SK-N-SH treated with all-trans-retinoic acid at 6 μM for 48 hours (cell line): Measurements from ENCODE around the gene TRIM15.
A peak's percentile ranks its signal among the peaks of the same experiment; 100 is the strongest.

Experiments
- ATAC-seq: fragments of 200-7000 bp; cut with Tn5 transposase; 3 replicates; pipeline ENCODE4 v1.9.1; 2020; ENCODE audit warnings: mild to moderate bottlenecking, moderate library complexity
- ARNTL ChIP-seq: fragments of 450-650 bp; formaldehyde crosslinking; IDR thresholded peaks from 2 replicates; pipeline ENCODE4 v1.5.0; 2020; ENCODE audit warnings: low read depth, mild to moderate bottlenecking, moderate library complexity, borderline replicate concordance
- CSDC2 ChIP-seq: fragments of 250-450 bp; sonication (Bioruptor Pico); IDR thresholded peaks from 2 replicates; pipeline ENCODE4 v1.5.0; 2020; ENCODE audit warnings: mild to moderate bottlenecking, moderate library complexity
- ESRRG ChIP-seq: fragments of 250-450 bp; sonication (Bioruptor Pico); IDR thresholded peaks from 2 replicates; pipeline ENCODE4 v1.6.1; 2021; ENCODE audit warnings: mild to moderate bottlenecking
- GLIS3 ChIP-seq: fragments of 250-450 bp; sonication (Bioruptor Pico); IDR thresholded peaks from 2 replicates; pipeline ENCODE4 v1.5.0; 2020; ENCODE audit warnings: mild to moderate bottlenecking, moderate library complexity
- ISL1 ChIP-seq: fragments of 250-450 bp; sonication (Bioruptor Pico); IDR thresholded peaks from 2 replicates; pipeline ENCODE4 v2.1.2; 2022; ENCODE audit warnings: mild to moderate bottlenecking, moderate library complexity
- OSR1 ChIP-seq: fragments of 250-450 bp; sonication (Bioruptor Pico); IDR thresholded peaks from 2 replicates; pipeline ENCODE4 v1.8.0; 2022; ENCODE audit warnings: moderate library complexity, mild to moderate bottlenecking, inconsistent platforms
- PPARA ChIP-seq: fragments of 250-450 bp; sonication (Bioruptor Pico); IDR thresholded peaks from 2 replicates; pipeline ENCODE4 v1.5.0; 2020; ENCODE audit warnings: mild to moderate bottlenecking, borderline replicate concordance
- RARB ChIP-seq: fragments of 250-450 bp; sonication (Bioruptor Pico); IDR thresholded peaks from 2 replicates; pipeline ENCODE4 v1.8.0; 2021; ENCODE audit warnings: mild to moderate bottlenecking, moderate library complexity
- SNAI2 ChIP-seq: fragments of 250-450 bp; sonication (Bioruptor Pico); IDR thresholded peaks from 2 replicates; pipeline ENCODE4 v1.5.0; 2020; ENCODE audit warnings: mild to moderate bottlenecking, moderate library complexity
- TCF4 ChIP-seq: fragments of 250-450 bp; sonication (Bioruptor Pico); IDR thresholded peaks from 2 replicates; pipeline ENCODE4 v1.8.0; 2021; ENCODE audit warnings: mild to moderate bottlenecking, moderate library complexity, borderline replicate concordance
- TOX ChIP-seq: fragments of 250-450 bp; sonication (Bioruptor Pico); IDR thresholded peaks from 2 replicates; pipeline ENCODE4 v1.8.0; 2021; ENCODE audit warnings: mild to moderate bottlenecking, moderate library complexity, borderline replicate concordance
- ZC3H10 ChIP-seq: fragments of 250-450 bp; sonication (Bioruptor Pico); IDR thresholded peaks from 2 replicates; pipeline ENCODE4 v1.5.1; 2021; ENCODE audit warnings: mild to moderate bottlenecking, moderate library complexity
- ZFP3 ChIP-seq: fragments of 250-450 bp; sonication (Bioruptor Pico); IDR thresholded peaks from 2 replicates; pipeline ENCODE4 v1.5.0; 2020; ENCODE audit warnings: mild to moderate bottlenecking, moderate library complexity
- ZFP30 ChIP-seq: fragments of 450-650 bp; formaldehyde crosslinking; IDR thresholded peaks from 2 replicates; pipeline ENCODE4 v1.5.0; 2022; ENCODE audit warnings: mild to moderate bottlenecking, moderate library complexity
- ZNF565 ChIP-seq: fragments of 450-650 bp; formaldehyde crosslinking; conservative IDR thresholded peaks from 2 replicates; pipeline ENCODE4 v1.5.0; 2020; ENCODE audit warnings: low read depth, mild to moderate bottlenecking, moderate library complexity
- ZNF70 ChIP-seq: fragments of 450-650 bp; formaldehyde crosslinking; IDR thresholded peaks from 2 replicates; pipeline ENCODE4 v1.5.0; 2020; ENCODE audit warnings: mild to moderate bottlenecking, moderate library complexity
- ZNF8 ChIP-seq: fragments of 450-650 bp; formaldehyde crosslinking; IDR thresholded peaks from 2 replicates; pipeline ENCODE4 v1.5.0; 2020; ENCODE audit warnings: mild to moderate bottlenecking, moderate library complexity
- TF ChIP-seq, protein P1 (sequence below): fragments of 250-450 bp; sonication (Bioruptor Pico); IDR thresholded peaks from 2 replicates; pipeline ENCODE4 v1.8.0; 2021; ENCODE audit warnings: low read depth, mild to moderate bottlenecking, moderate library complexity, borderline replicate concordance
- TF ChIP-seq, protein P2 (sequence below): fragments of 250-450 bp; sonication (Bioruptor Pico); IDR thresholded peaks from 2 replicates; pipeline ENCODE4 v1.8.0; 2020; ENCODE audit warnings: mild to moderate bottlenecking, moderate library complexity, borderline replicate concordance
- TF ChIP-seq, protein P3 (sequence below): fragments of 250-450 bp; sonication (Bioruptor Pico); IDR thresholded peaks from 2 replicates; pipeline ENCODE4 v1.5.1; 2021; ENCODE audit warnings: mild to moderate bottlenecking, moderate library complexity
- TF ChIP-seq, protein P4 (sequence below): fragments of 250-450 bp; sonication (Bioruptor Pico); IDR thresholded peaks from 2 replicates; pipeline ENCODE4 v1.5.1; 2020; ENCODE audit warnings: low read depth, mild to moderate bottlenecking, moderate library complexity

TRIM15 gene

DNA sequence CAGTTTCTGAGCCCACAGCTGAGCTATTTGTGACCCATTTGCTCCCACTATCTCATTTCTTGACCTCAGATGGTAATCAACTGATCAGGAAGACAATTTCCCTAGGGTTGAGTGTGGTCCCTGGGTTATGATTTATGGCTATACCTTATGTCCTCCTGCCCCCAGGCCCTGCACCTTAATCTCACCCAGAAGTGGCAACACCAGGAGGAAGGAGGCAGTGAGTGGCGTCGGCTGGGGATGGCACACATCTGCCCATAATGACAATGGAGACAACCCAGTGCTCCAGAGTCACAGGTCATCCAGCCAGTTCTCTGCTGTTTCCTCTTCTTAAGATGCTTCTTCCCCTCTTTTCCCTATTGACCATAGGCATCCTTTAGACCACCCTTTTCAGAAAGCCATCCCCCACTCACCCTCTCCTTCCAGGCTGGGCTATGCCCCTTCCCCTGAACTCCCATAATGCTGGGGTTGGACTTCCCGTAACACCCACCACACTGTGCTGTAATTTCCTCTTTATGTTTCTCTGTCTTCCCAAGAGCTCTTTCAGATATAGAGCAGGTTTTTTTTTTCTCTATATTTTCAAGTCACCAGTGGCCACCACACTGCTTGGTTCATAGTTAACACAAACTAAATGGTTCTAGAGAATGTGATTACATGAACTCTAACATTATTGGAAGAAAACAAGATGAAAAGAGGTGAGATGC is 10.3 kb upstream of the TRIM15 start:
- ATAC-seq: no peak
- no peak for TF ChIP-seq TOX
- TF ChIP-seq, protein P1, sequence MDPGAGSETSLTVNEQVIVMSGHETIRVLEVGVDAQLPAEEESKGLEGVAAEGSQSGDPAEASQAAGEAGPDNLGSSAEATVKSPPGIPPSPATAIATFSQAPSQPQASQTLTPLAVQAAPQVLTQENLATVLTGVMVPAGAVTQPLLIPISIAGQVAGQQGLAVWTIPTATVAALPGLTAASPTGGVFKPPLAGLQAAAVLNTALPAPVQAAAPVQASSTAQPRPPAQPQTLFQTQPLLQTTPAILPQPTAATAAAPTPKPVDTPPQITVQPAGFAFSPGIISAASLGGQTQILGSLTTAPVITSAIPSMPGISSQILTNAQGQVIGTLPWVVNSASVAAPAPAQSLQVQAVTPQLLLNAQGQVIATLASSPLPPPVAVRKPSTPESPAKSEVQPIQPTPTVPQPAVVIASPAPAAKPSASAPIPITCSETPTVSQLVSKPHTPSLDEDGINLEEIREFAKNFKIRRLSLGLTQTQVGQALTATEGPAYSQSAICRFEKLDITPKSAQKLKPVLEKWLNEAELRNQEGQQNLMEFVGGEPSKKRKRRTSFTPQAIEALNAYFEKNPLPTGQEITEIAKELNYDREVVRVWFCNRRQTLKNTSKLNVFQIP (CRISPR knock-in tag): no peak
- TF ChIP-seq ISL1 (CRISPR knock-in tag): no peak
- TF ChIP-seq RARB (CRISPR knock-in tag): no peak
- TF ChIP-seq, protein P2, sequence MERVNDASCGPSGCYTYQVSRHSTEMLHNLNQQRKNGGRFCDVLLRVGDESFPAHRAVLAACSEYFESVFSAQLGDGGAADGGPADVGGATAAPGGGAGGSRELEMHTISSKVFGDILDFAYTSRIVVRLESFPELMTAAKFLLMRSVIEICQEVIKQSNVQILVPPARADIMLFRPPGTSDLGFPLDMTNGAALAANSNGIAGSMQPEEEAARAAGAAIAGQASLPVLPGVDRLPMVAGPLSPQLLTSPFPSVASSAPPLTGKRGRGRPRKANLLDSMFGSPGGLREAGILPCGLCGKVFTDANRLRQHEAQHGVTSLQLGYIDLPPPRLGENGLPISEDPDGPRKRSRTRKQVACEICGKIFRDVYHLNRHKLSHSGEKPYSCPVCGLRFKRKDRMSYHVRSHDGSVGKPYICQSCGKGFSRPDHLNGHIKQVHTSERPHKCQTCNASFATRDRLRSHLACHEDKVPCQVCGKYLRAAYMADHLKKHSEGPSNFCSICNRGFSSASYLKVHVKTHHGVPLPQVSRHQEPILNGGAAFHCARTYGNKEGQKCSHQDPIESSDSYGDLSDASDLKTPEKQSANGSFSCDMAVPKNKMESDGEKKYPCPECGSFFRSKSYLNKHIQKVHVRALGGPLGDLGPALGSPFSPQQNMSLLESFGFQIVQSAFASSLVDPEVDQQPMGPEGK: no peak
- no peak for TF ChIP-seq ZNF70
- no peak for TF ChIP-seq GLIS3 (CRISPR knock-in tag)

DNA sequence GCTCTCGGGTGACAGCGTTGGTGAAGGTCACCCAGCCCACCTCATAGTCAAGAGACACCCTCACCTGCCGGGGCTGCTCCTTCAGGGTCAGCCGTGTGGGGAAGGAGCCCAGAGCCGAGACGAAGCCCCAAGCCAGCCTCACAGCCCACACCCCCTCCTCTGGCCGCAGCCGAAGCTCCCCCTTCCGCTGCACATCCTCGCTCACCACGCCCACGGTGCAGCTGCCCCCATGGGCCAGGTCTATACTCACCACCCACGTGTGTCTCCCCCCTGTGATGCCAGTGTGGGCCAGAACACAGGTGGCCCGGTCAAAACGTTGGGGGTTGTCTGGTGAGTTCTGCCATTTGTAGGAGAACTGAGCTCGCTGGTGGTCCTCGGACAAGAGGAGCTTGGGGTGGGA is 9.3 kb upstream of the TRIM15 start:
- ATAC-seq: no peak
- no peak for TF ChIP-seq ZNF8 (CRISPR knock-in tag)
- no peak for TF ChIP-seq TCF4 (CRISPR knock-in tag)
- no peak for TF ChIP-seq ISL1 (CRISPR knock-in tag)
- no peak for TF ChIP-seq ESRRG (CRISPR knock-in tag)
- no peak for TF ChIP-seq ZFP30 (CRISPR knock-in tag)
- no peak for TF ChIP-seq ARNTL (CRISPR knock-in tag)
- TF ChIP-seq, protein P3, sequence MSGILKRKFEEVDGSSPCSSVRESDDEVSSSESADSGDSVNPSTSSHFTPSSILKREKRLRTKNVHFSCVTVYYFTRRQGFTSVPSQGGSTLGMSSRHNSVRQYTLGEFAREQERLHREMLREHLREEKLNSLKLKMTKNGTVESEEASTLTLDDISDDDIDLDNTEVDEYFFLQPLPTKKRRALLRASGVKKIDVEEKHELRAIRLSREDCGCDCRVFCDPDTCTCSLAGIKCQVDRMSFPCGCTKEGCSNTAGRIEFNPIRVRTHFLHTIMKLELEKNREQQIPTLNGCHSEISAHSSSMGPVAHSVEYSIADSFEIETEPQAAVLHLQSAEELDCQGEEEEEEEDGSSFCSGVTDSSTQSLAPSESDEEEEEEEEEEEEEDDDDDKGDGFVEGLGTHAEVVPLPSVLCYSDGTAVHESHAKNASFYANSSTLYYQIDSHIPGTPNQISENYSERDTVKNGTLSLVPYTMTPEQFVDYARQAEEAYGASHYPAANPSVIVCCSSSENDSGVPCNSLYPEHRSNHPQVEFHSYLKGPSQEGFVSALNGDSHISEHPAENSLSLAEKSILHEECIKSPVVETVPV (CRISPR knock-in tag): no peak
- TF ChIP-seq ZNF565 (CRISPR knock-in tag): no peak

DNA sequence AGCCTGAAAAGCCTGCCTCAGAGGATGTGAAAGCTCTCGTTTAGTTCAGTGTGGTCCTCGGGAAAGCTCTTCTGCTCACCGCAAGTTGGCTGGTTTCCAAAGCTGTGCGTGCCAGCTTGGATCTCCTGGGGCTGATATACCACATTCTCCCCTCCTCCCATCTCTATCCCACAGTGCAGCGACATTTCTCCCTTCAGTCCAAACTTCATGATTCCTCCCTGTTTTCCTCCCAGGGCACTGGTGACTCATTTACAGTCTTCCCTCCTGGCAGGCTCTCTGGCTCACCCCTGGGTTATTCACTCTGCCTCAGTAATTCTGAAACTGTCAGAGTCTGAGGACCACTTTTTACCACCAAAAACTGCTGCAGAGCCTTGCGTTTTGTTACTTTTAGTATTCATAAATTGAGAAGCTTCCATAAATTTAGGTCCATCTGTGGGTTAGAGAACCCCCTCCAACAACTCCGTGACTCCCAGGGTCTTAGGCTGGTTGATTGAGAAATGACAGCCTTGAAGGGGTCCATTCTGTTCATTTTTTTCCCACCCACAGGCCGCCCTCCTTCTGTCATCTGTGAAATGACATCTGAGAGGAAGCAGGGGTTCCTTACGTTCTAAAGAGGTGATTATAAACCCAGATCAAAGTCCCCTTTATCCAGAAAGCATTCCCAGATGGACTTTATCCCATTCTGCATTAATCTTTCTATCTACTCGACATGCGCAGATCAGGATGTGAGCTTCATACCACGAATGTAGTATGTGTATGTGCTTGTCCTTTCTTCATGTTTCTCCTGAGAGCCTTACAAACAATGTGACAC is 8.4 kb upstream of the TRIM15 start:
- TF ChIP-seq ZFP30 (CRISPR knock-in tag) (no peak), ZNF70 (no peak), CSDC2 (no peak), ARNTL (CRISPR knock-in tag) (no peak), ZFP3 (CRISPR knock-in tag) (no peak), ZNF565 (CRISPR knock-in tag) (no peak), ZC3H10 (CRISPR knock-in tag) (no peak), SNAI2 (CRISPR knock-in tag) (no peak), ZNF8 (CRISPR knock-in tag) (no peak), OSR1 (CRISPR knock-in tag) (no peak), TOX (no peak), PPARA (CRISPR knock-in tag) (no peak), ISL1 (CRISPR knock-in tag) (no peak)
- TF ChIP-seq, protein P1 (CRISPR knock-in tag): no peak
- TF ChIP-seq, protein P3 (CRISPR knock-in tag): no peak
- TF ChIP-seq, protein P2: no peak
- TF ChIP-seq, protein P4, sequence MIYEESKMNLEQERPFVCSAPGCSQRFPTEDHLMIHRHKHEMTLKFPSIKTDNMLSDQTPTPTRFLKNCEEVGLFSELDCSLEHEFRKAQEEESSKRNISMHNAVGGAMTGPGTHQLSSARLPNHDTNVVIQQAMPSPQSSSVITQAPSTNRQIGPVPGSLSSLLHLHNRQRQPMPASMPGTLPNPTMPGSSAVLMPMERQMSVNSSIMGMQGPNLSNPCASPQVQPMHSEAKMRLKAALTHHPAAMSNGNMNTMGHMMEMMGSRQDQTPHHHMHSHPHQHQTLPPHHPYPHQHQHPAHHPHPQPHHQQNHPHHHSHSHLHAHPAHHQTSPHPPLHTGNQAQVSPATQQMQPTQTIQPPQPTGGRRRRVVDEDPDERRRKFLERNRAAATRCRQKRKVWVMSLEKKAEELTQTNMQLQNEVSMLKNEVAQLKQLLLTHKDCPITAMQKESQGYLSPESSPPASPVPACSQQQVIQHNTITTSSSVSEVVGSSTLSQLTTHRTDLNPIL (CRISPR knock-in tag): no peak
- ATAC-seq: peak; percentile 80
